ENCODE measurements around the gene RILPL2. TPM values are rescaled to one million over a fixed set of nuclear protein-coding genes. Genes with fewer than 3 reads are reported as not detected.
"Not testable (repeated sequence)": the region's sequence is repeated elsewhere in the genome, so short reads cannot be mapped to it uniquely, and the experiment has no call there.

Gene RILPL2
- 2.0 and 2.9 TPM in 2 replicates for total RNA-seq (2014; rRNA removed; shearing (Covaris generic))

GRCh38 chr12:123436017-123436964 lies at the start of gene RILPL2:
RILPL2 (minus strand) TSS chr12:123436684; CDS start chr12:123436420, 264 bp downstream.
- DNase-seq (ENCODE audit: low spot score), result peak; percentile 80

- DNase-seq (ENCODE audit: low spot score), result no peak
These were observed 49.3 kb upstream of the RILPL2 start for GRCh38 chr12:123485756-123486155.

- DNase-seq (ENCODE audit: low spot score), result no peak
These were observed 47.2 kb upstream of the RILPL2 start for GRCh38 chr12:123483602-123484248.

- no peak for DNase-seq (ENCODE audit: low spot score)
These were observed 46.4 kb upstream of the RILPL2 start for GRCh38 chr12:123482876-123483275.

GRCh38 chr12:123481251-123481650 lies 44.8 kb upstream of the RILPL2 start:
- not testable (repeated sequence) for DNase-seq (ENCODE audit: low spot score)

- DNase-seq (ENCODE audit: low spot score), result no peak
These were observed 43.1 kb upstream of the RILPL2 start for GRCh38 chr12:123479442-123480180.

- no peak for DNase-seq (ENCODE audit: low spot score)
These were observed 42.3 kb upstream of the RILPL2 start for GRCh38 chr12:123478762-123479161.

GRCh38 chr12:123478069-123478468 lies 41.6 kb upstream of the RILPL2 start:
- no peak for DNase-seq (ENCODE audit: low spot score)

GRCh38 chr12:123475246-123475703 lies 38.8 kb upstream of the RILPL2 start:
- no peak for DNase-seq (ENCODE audit: low spot score)

GRCh38 chr12:123474485-123475245 lies 38.2 kb upstream of the RILPL2 start:
- no peak for DNase-seq (ENCODE audit: low spot score)

- DNase-seq (ENCODE audit: low spot score), result no peak
These were observed 36.0 kb upstream of the RILPL2 start for GRCh38 chr12:123472438-123472849.

GRCh38 chr12:123471374-123472068 lies 35.0 kb upstream of the RILPL2 start:
- DNase-seq (ENCODE audit: low spot score), result no peak

- DNase-seq (ENCODE audit: low spot score), result no peak
These were observed 33.5 kb upstream of the RILPL2 start for GRCh38 chr12:123469978-123470377.

- peak; percentile 22 for DNase-seq (ENCODE audit: low spot score)
These were observed 32.3 kb upstream of the RILPL2 start for GRCh38 chr12:123468786-123469185.

- no peak for DNase-seq (ENCODE audit: low spot score)
These were observed 28.6 kb upstream of the RILPL2 start for GRCh38 chr12:123465084-123465483.

- DNase-seq (ENCODE audit: low spot score), result not testable (repeated sequence)
These were observed 26.7 kb upstream of the RILPL2 start for GRCh38 chr12:123463174-123463573.

GRCh38 chr12:123457980-123458779 lies 21.7 kb upstream of the RILPL2 start, which contains the start of gene SNRNP35:
SNRNP35 (plus strand) TSS chr12:123458139; CDS start chr12:123465541, 7,402 bp downstream.
- DNase-seq (ENCODE audit: low spot score), result peak; percentile 84

- no peak for DNase-seq (ENCODE audit: low spot score)
These were observed 16.7 kb upstream of the RILPL2 start for GRCh38 chr12:123453165-123453564.

GRCh38 chr12:123452276-123452550 lies 15.7 kb upstream of the RILPL2 start:
- DNase-seq (ENCODE audit: low spot score), result not testable (repeated sequence)

- DNase-seq (ENCODE audit: low spot score), result no peak
These were observed 14.2 kb upstream of the RILPL2 start for GRCh38 chr12:123450636-123451035.
